GM19193 (cell line): ENCODE data around the gene KCNH2.

Source experiments
- POLR2A ChIP-seq: IDR thresholded peaks from 4 replicates; pipeline ENCODE4 v1.6.1; 2011; ENCODE audit not compliant: insufficient read depth, insufficient read length; ENCODE audit errors: extremely low read depth

KCNH2 gene

GRCh38 chr7:150935149-150935548 lies 43.0 kb downstream of the KCNH2 start:
- no peak for TF ChIP-seq POLR2A

DNA sequence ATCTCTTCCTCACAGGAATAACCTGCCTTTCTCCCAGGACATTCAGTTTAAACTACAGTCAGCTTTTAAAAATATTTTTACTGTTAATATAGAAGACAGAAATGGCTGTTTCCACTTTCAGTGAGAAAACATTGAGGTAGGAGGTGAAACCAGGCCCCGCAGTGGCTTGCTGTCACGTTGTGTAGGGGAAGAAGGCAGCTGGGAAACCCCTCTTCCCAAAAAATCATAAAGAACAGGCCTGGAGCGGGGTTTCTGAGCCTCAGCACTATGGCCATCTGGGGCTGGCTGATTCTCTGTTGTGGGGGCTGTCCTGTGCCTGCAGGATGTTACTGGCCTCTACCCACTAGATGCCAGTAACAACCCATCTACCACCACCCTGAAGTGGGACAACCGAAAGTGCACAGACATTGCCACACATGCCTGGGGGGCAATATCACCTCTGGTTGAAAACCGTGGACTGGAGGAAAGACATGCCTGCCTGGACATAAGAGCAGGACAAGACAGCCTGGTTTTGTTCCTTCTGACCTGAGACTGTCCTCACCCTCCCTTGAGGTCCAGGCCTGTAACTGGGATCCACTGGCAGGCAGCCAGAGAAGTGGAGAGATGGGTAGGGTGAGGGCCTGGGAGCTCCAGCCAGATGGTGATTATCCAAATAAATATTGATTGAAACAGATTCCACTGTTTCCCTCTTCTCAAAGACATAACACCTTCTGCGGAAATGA lies 43.9 kb downstream of the KCNH2 start:
- no peak for TF ChIP-seq POLR2A

- no peak for TF ChIP-seq POLR2A
These were observed 46.8 kb downstream of the KCNH2 start for GRCh38 chr7:150931199-150931869.

- no peak for TF ChIP-seq POLR2A
These were observed 49.6 kb downstream of the KCNH2 start for GRCh38 chr7:150928541-150928940.

DNA sequence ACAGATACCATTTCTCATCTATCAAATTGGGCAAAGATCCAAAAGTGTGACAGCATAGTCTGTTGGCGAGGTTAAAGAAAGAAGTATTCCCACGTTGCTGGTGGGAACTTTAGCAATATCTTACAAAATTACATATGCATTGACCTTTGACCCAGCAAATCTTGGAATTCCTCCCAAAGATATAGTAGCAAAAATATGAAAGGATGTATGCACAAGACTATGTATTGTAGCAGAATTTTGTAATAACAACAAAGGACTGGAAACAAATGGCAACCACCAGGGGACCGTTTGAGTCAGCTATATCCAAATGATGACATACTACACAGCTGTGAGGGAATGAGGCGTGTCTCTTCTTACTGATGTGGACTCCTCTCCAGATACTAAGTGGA lies 50.2 kb downstream of the KCNH2 start:
- no peak for TF ChIP-seq POLR2A

DNA sequence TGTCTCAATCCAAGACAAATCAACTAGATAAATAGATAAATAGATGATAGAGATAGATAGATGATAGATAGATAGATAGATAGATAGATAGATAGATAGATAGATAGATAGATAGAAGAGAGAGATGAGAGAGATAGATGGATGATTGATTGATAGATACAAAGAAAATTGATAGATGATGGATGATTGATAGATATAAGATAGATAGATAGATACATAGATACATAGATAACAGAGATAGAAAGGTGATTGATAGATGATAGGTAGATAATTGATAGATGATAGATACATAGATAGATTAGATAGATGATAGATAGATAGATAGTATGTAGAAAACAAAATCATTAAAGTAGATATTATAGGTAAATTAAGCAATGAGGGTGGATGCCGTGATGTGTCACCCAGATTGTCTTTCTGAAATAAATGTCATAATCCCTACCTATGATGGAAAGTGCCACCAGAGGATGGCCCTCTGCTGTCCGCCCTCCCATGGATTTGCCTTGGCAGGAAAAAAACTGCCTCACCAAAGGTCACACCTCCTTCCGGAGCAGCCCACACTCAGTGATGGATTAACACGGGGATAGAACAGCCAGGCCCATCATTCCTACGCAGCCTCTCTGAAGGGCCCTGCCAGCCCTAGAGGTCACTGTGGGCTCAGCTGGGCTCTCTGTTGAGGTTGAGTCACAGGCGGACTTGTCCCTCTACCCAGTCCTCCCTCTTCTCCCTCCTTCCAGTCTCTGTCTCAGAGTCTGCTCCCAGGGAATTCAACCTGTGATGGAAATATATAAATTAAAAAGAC lies 50.8 kb downstream of the KCNH2 start:
- TF ChIP-seq POLR2A = no peak

GRCh38 chr7:150926066-150926465 lies 52.1 kb downstream of the KCNH2 start:
- no peak for TF ChIP-seq POLR2A

DNA sequence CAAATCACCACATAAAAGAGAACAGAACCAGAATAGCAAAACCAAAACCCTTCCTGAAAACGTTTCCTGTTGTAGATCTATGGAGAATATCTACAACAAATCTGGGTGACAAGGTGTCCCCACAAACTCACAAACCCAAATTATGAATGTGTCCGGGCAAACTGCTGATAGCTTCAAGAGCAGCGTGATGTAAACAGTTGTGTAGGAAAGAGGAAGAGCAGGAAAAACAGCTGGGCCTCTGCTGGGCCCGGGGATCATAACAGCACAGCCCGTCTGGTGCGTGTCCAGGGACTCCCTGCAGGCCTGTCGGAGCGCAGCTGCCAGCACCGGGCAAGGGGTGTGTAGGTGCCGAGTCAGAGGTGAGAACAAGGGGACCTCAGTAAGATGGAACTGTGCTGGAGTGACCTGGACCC lies 53.7 kb downstream of the KCNH2 start:
- no peak for TF ChIP-seq POLR2A

DNA sequence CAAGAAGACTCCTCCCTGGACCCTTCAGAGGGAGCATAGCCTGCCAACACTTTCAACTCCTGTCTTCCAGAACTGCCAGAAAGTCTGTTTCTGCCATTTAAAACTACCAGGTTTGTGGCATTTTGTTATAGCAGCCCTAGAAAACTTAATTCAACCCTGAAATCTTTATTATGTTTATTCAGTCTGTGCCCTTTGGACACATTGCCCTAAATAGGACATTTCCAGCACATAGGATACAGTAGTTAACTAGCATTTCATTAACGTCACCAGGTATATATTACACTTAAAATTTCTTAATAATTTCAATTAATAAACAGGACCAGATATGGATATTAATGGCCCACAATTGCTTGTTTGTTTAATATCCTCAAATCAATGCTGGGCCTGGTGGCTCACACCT lies 54.3 kb downstream of the KCNH2 start:
- TF ChIP-seq POLR2A = no peak

DNA sequence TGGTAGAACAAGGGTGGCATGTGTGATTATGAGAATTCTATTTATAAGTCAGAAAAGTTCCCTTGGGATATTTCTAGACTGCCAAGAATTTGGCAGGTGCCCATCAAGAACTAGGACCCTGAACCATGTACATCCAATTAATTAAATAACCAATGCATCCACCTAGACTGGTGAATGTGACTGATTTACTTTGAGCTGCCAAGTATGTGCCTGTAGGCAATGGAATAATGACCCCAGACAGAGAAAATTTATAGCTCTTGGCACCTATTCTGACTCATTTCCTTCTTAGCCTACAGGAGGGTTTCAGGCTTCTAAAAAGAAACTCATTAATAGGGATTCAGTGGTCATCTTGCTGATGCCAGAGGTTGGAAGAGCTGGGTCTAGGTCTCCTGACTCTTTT lies 54.9 kb downstream of the KCNH2 start:
- TF ChIP-seq POLR2A = no peak

DNA sequence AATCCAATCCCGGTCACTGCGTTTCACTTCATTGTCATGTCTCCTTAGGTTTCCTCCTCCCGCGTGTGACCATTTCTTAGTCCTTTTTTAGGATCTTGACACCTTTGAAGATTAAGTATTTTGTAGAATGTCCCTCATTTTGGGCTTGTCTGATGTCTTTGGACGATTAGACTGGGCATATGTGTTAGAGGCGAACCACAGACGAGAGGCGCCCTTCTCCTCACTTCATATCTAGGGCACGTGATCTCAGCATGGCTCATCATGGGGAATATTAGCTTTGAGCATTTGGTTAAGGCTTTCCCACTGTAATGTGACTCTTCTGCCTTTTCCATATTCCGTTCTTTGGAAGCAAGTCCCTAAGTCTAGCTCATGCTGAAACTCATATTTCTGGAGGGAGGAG lies 59.0 kb downstream of the KCNH2 start:
- TF ChIP-seq POLR2A = no peak

GRCh38 chr7:150918378-150918777 lies 59.7 kb downstream of the KCNH2 start:
- TF ChIP-seq POLR2A = no peak

- no peak for TF ChIP-seq POLR2A
These were observed 60.2 kb downstream of the KCNH2 start for GRCh38 chr7:150917969-150918368.

DNA sequence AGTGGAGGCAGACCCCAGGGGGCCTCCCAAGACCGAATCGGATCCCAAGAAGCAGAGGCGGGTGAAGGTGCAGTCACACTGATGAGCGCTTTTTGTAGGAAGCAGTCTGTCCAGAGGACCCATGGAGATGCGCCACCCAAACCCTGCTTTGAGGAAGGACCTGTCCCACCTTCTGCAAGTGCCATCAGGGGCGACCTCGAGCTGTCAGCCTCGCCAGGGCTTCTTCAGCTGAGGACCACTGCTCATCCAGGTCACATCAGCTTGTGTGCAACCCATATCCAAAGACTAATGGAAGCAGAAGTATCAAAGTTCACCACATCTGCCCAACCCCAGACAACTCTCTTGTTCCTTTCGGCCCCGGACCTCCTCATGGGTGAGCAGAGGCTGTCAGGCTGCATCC lies 61.5 kb downstream of the KCNH2 start:
- no peak for TF ChIP-seq POLR2A

DNA sequence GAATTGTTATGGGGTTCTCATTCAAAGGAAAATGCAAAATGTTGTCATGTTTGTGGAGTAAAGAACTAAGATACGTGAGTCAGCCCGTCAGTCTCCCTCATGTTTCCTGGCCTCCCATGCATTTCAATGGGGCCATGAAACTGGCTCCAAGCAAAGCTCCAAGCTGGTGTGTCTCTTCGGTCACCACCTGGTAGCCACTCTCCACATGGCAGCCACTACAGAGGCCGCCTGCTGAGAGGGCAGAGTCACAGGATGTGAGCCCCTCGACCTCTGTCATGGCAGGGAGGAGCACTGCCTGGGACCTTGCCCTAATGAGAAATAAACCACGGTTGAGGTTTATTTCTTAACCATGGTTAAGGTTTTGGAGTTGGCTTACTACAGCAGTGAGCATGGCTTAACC lies 63.2 kb downstream of the KCNH2 start:
- no peak for TF ChIP-seq POLR2A

DNA sequence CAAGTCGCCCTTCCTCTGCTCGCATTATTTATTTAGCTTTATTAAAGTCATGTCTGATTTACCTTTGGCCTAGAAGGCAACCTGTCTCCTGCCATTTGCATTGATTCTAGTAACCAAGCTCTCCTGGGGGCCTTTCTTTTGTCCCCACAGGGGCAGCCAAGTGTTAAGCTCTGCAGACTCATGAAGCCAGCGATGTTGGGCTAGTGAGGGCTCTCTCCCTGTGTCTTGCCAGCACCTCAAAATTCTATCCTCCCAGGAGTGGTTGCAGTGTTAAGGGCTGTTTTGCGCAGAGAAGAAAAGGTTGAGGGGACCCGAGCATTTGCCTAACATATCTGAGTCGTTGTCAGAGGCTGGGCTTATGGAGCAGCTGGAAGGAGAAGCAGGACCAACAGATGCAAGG lies 63.9 kb downstream of the KCNH2 start:
- no peak for TF ChIP-seq POLR2A
